ENCODE data around the gene MSH4.

MSH4 gene

DNA sequence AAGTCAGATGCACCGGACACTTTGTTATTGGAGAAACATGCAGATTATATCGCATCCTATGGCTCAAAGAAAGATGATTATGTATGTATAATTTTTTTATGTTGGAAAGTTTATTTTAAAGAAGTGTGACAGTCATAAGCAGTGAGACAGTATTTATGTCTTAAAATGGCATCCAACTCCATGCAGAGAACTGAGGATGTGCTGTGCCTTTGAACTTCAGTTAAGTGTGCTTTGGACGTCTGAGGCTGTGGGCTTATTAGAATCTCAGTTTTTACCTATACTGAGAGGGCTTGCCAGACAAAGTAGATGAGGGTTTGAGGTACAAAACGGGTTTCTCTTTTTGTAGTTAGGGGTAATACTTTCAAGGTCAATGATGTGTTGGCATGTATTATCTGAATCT is 9.2 kb upstream of the MSH4 start:
- TF ChIP-seq, protein P1, sequence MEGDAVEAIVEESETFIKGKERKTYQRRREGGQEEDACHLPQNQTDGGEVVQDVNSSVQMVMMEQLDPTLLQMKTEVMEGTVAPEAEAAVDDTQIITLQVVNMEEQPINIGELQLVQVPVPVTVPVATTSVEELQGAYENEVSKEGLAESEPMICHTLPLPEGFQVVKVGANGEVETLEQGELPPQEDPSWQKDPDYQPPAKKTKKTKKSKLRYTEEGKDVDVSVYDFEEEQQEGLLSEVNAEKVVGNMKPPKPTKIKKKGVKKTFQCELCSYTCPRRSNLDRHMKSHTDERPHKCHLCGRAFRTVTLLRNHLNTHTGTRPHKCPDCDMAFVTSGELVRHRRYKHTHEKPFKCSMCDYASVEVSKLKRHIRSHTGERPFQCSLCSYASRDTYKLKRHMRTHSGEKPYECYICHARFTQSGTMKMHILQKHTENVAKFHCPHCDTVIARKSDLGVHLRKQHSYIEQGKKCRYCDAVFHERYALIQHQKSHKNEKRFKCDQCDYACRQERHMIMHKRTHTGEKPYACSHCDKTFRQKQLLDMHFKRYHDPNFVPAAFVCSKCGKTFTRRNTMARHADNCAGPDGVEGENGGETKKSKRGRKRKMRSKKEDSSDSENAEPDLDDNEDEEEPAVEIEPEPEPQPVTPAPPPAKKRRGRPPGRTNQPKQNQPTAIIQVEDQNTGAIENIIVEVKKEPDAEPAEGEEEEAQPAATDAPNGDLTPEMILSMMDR (IDR thresholded peaks at IDR 0.05; ENCODE audit: borderline replicate concordance, control extremely low read depth, extremely low read depth, insufficient read depth, missing control alignments), result no peak
- no peak for DNase-seq (ENCODE audit: low spot score)
- in situ Hi-C loops (cut with MboI; ENCODE audit: low sequenced_read_pairs, unreplicated experiment), result no loop called here

DNA sequence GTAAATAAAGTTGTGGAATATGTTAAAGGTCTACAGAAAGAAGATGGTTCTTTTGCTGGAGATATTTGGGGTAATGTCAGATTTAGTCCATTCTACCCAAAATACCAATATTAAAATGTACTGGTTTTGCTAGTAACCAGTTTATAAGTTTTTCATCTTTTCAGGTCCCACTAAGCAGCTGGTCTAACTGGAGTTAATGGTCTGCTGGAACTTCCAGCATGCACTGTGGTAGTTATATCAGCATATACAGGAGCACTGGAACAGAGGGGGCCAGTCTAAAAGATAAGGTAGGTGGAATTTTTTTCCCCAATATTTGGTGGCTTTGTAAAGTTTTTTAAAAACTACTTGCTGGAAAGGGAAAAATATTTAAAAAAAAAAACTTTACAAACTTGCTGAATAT is 6.7 kb upstream of the MSH4 start:
- TF ChIP-seq, protein P1 (IDR thresholded peaks at IDR 0.05; ENCODE audit: borderline replicate concordance, control extremely low read depth, extremely low read depth, insufficient read depth, missing control alignments), result no peak
- no peak for DNase-seq (ENCODE audit: low spot score)
- in situ Hi-C loops (cut with MboI; ENCODE audit: low sequenced_read_pairs, unreplicated experiment), result no loop called here

DNA sequence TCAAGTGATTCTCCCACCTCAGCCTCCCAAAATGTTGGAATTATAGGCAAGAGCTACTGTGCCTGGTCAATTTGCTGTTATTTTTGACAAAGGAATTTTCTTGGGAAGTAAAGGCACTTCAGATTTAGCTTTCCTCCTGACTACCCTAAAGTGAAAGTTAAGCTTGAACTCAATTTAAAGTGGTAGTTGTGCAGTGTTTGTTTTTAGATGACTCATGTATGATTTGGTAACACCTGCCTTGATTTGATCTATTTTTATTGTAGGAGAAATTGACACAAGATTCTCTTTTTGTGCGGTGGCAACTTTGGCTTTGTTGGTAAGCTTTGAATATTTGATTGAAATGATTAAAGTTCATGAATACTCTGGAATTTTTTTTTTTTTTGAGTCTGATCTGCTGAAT is 5.7 kb upstream of the MSH4 start:
- TF ChIP-seq, protein P1 (IDR thresholded peaks at IDR 0.05; ENCODE audit: borderline replicate concordance, control extremely low read depth, extremely low read depth, insufficient read depth, missing control alignments), result no peak
- in situ Hi-C loops (cut with MboI; ENCODE audit: low sequenced_read_pairs, unreplicated experiment), result no loop called here
- no peak for DNase-seq (ENCODE audit: low spot score)

DNA sequence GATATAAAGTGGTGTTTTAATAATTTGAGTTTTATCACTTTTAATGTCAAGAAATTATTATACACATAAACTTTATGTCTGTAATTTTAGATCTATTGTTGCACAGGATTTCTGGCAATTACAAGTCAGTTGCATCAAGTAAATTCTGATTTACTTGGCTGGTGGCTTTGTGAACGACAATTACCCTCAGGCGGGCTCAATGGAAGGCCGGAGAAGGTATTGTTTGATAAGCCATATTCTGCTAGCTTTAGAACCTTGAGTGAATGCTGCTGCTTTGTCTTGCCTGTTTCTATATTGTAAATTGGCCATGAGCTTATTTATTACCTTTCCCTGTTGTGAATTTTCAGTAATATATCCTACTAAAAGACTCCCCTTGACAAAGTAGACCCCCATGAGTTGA is 4.6 kb upstream of the MSH4 start:
- TF ChIP-seq, protein P1 (IDR thresholded peaks at IDR 0.05; ENCODE audit: borderline replicate concordance, control extremely low read depth, extremely low read depth, insufficient read depth, missing control alignments), result no peak
- no peak for DNase-seq (ENCODE audit: low spot score)
- in situ Hi-C loops (cut with MboI; ENCODE audit: low sequenced_read_pairs, unreplicated experiment), result no loop called here

GRCh38 chr1:75794382-75794781 is 2.3 kb upstream of the MSH4 start:
- TF ChIP-seq, protein P1 (IDR thresholded peaks at IDR 0.05; ENCODE audit: borderline replicate concordance, control extremely low read depth, extremely low read depth, insufficient read depth, missing control alignments), result no peak
- in situ Hi-C loops (cut with MboI; ENCODE audit: low sequenced_read_pairs, unreplicated experiment), result no loop called here
- DNase-seq (ENCODE audit: low spot score), result no peak

DNA sequence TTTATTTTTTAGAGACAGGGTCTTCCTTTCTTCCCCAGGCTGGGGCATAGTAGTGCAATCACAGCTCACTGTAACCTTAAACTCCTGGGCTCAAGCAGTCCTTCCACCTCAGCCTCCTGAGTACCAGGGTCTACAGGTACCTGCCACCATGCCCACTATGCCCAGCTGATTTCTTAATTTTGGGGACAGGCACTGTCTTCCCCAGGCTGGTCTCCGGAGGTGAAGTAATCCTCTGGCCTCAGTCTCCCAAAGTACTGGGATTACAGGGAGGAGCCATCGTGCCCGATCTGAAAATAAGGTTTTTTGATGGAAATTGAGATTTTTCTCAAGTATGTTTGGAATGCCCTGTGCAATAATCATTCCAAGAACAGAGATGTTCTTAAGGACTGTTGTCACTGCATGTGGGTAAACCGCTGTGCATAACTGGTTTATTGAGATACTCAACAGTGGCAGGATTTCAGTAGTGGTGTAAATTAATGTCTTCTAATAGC is 934 bp upstream of the MSH4 start:
- TF ChIP-seq, protein P1 (IDR thresholded peaks at IDR 0.05; ENCODE audit: borderline replicate concordance, control extremely low read depth, extremely low read depth, insufficient read depth, missing control alignments), result no peak
- in situ Hi-C loops (cut with MboI; ENCODE audit: low sequenced_read_pairs, unreplicated experiment), result no loop called here
- no peak for DNase-seq (ENCODE audit: low spot score)

- in situ Hi-C loops (cut with MboI; ENCODE audit: low sequenced_read_pairs, unreplicated experiment), result no loop called here
- DNase-seq (ENCODE audit: low spot score), result no peak
Measured at GRCh38 chr1:75797273-75797588, 549 bp downstream of the MSH4 start.

More at GRCh38 chr1:75797273-75797588, 549 bp downstream of the MSH4 start:
- TF ChIP-seq, protein P1 (IDR thresholded peaks at IDR 0.05; ENCODE audit: borderline replicate concordance, control extremely low read depth, extremely low read depth, insufficient read depth, missing control alignments), result no peak
